HG03457 (cell line): ENCODE results near the gene PHETA1.

Source experiments
- ATAC-seq: cut with Tn5 transposase; IDR thresholded peaks from one replicate; pipeline ENCODE4 v1.9.1; 2021; ENCODE audit warnings: moderate number of reproducible peaks; ENCODE audit not compliant: unreplicated experiment

The PHETA1 gene

GRCh38 chr12:111368788-111369495 lies at the start of gene PHETA1:
Gene PHETA1, minus strand, starts transcription at chr12:111369095. Its CDS starts 5,668 bp downstream, at chr12:111363427.
- peak; percentile 80 for ATAC-seq

GRCh38 chr12:111418594-111418880 lies 49.6 kb upstream of the PHETA1 start:
- ATAC-seq: no peak

- no peak for ATAC-seq
Measured at GRCh38 chr12:111417784-111418593, 49.1 kb upstream of the PHETA1 start.

GRCh38 chr12:111417290-111417689 lies 48.4 kb upstream of the PHETA1 start:
- ATAC-seq: no peak

GRCh38 chr12:111414711-111415252 lies 45.9 kb upstream of the PHETA1 start:
- ATAC-seq: no peak

- ATAC-seq: no peak
Measured at GRCh38 chr12:111413442-111414086, 44.7 kb upstream of the PHETA1 start.

GRCh38 chr12:111412830-111413441 lies 44.0 kb upstream of the PHETA1 start:
- no peak for ATAC-seq

GRCh38 chr12:111412007-111412829 lies 43.3 kb upstream of the PHETA1 start:
- ATAC-seq: no peak

GRCh38 chr12:111411185-111411764 lies 42.4 kb upstream of the PHETA1 start:
- no peak for ATAC-seq

- ATAC-seq: no peak
Measured at GRCh38 chr12:111410431-111411184, 41.7 kb upstream of the PHETA1 start.

GRCh38 chr12:111409780-111410430 lies 41.0 kb upstream of the PHETA1 start:
- no peak for ATAC-seq

GRCh38 chr12:111409403-111409779 lies 40.5 kb upstream of the PHETA1 start:
- ATAC-seq: no peak

- ATAC-seq: no peak
Measured at GRCh38 chr12:111408686-111409402, 39.9 kb upstream of the PHETA1 start.

- no peak for ATAC-seq
Measured at GRCh38 chr12:111408116-111408440, 39.2 kb upstream of the PHETA1 start.

- no peak for ATAC-seq
Measured at GRCh38 chr12:111407377-111408115, 38.7 kb upstream of the PHETA1 start.

- ATAC-seq: no peak
Measured at GRCh38 chr12:111406474-111407376, 37.8 kb upstream of the PHETA1 start.
